ENCODE results near the gene LRP2. TPM values are rescaled to one million over a fixed set of nuclear protein-coding genes. Genes with fewer than 3 reads are reported as not detected.
A peak's percentile ranks its signal among the peaks of the same experiment; 100 is the strongest.

Gene LRP2
- total RNA-seq, 1 donor from 2014 or later: 0.24 TPM

- no peaks in the 10 kb centered on the region for H3K4me1 Mint-ChIP-seq (ENCODE audit: unreplicated experiment)
- no peak overlapping the region for H3K27ac Mint-ChIP-seq (ENCODE audit: unreplicated experiment)
- no peaks in the 10 kb centered on the region for H3K9me3 Mint-ChIP-seq (ENCODE audit: unreplicated experiment)
- H3K4me3 Mint-ChIP-seq (ENCODE audit: unreplicated experiment): no peak overlapping the region
- DNase-seq (ENCODE audit: extremely low spot score, unreplicated experiment): no peak
- H3K36me3 Mint-ChIP-seq (ENCODE audit: unreplicated experiment): no peaks in the 10 kb centered on the region
- peaks cover 16% of the 10 kb centered on the region for H3K27me3 Mint-ChIP-seq (ENCODE audit: unreplicated experiment)
- TF ChIP-seq CTCF (IDR thresholded peaks at IDR 0.05): no peak
These were observed 255.5 kb downstream of the LRP2 start for GRCh38 chr2:169106563-169107545.

DNA sequence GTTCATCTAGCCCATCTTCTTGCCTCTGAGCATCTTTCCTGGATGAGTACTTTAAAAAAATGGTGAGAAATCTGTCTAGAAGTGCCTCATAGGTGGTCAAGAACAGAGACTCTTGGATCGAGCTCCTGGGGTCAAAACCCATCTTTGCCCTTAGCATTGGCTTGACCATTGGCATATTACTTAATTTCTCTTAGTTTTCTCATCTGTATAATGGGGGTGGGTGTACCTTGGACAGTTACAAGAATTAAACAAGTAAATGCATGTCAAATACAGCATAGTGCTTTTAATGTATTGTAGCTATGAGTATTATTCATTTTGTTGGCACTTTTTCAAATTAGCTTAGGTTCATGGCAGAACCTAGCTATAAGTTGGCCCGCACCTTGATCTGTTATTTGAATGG, 256.2 kb downstream of the LRP2 start:
- Mint-ChIP-seq H3K27ac (ENCODE audit: unreplicated experiment) (no peak overlapping the region), H3K27me3 (ENCODE audit: unreplicated experiment) (peaks cover 16% of the 10 kb centered on the region), H3K4me1 (ENCODE audit: unreplicated experiment) (no peaks in the 10 kb centered on the region), H3K4me3 (ENCODE audit: unreplicated experiment) (no peak overlapping the region), H3K9me3 (ENCODE audit: unreplicated experiment) (no peaks in the 10 kb centered on the region), H3K36me3 (ENCODE audit: unreplicated experiment) (no peaks in the 10 kb centered on the region)
- TF ChIP-seq CTCF (IDR thresholded peaks at IDR 0.05): no peak
- DNase-seq (ENCODE audit: extremely low spot score, unreplicated experiment): no peak

- no peak overlapping the region for H3K4me3 Mint-ChIP-seq (ENCODE audit: unreplicated experiment)
- DNase-seq (ENCODE audit: extremely low spot score, unreplicated experiment): no peak
- H3K36me3 Mint-ChIP-seq (ENCODE audit: unreplicated experiment): no peaks in the 10 kb centered on the region
- H3K4me1 Mint-ChIP-seq (ENCODE audit: unreplicated experiment): no peaks in the 10 kb centered on the region
- no peaks in the 10 kb centered on the region for H3K9me3 Mint-ChIP-seq (ENCODE audit: unreplicated experiment)
- TF ChIP-seq CTCF (IDR thresholded peaks at IDR 0.05): no peak
- no peak overlapping the region for H3K27ac Mint-ChIP-seq (ENCODE audit: unreplicated experiment)
- H3K27me3 Mint-ChIP-seq (ENCODE audit: unreplicated experiment): peaks cover 16% of the 10 kb centered on the region
These were observed 256.9 kb downstream of the LRP2 start for GRCh38 chr2:169105476-169105875.

DNA sequence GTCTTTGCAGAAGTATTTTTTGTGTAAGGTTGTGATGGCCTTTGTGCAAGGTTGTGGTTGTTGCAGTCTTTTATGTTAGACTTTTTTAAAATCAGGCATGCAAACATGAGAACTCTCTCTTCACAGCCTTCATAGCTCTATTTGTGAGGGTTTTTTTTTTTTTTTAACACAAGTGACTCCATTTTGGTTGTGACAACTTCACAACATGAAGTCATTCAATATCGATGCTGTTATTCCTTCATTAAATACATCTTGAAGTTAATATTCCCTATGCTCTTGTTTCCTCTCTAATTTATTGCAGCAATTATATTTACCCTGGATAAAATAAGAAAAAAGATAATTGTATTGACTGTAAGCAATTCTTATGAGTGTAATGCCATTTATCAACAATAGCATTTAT, 257.5 kb downstream of the LRP2 start:
- Mint-ChIP-seq H3K9me3 (ENCODE audit: unreplicated experiment) (no peaks in the 10 kb centered on the region), H3K27ac (ENCODE audit: unreplicated experiment) (no peak overlapping the region), H3K36me3 (ENCODE audit: unreplicated experiment) (no peaks in the 10 kb centered on the region), H3K27me3 (ENCODE audit: unreplicated experiment) (peaks cover 16% of the 10 kb centered on the region), H3K4me1 (ENCODE audit: unreplicated experiment) (no peaks in the 10 kb centered on the region), H3K4me3 (ENCODE audit: unreplicated experiment) (no peak overlapping the region)
- no peak for TF ChIP-seq CTCF (IDR thresholded peaks at IDR 0.05)
- no peak for DNase-seq (ENCODE audit: extremely low spot score, unreplicated experiment)

DNA sequence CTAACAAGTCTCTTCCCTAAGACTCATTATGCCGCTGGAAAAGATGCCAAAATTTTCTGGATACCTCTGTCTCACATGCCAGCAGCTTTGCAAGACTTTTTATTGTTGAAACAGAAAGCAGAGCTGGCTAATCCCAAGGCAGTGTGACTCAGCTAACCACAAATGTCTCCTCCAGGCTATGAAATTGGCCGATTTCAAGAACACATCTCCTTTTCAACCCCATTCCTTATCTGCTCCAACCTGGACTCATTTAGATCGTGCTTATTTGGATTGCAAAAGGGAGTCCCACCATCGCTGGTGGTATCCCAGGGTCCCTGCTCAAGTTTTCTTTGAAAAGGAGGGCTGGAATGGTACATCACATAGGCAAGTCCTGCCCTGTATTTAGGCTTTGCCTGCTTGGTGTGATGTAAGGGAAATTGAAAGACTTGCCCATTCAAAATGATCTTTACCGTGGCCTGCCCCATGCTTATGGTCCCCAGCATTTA, 266.7 kb downstream of the LRP2 start:
- H3K4me3 Mint-ChIP-seq (ENCODE audit: unreplicated experiment): peak overlapping the region; percentile 12
- DNase-seq (ENCODE audit: extremely low spot score, unreplicated experiment): no peak
- H3K27ac Mint-ChIP-seq (ENCODE audit: unreplicated experiment): no peak overlapping the region
- H3K27me3 Mint-ChIP-seq (ENCODE audit: unreplicated experiment): peaks cover 13% of the 10 kb centered on the region
- no peak for TF ChIP-seq CTCF (IDR thresholded peaks at IDR 0.05)
- peaks cover 14% of the 10 kb centered on the region for H3K4me1 Mint-ChIP-seq (ENCODE audit: unreplicated experiment)
- H3K36me3 Mint-ChIP-seq (ENCODE audit: unreplicated experiment): no peaks in the 10 kb centered on the region
- no peaks in the 10 kb centered on the region for H3K9me3 Mint-ChIP-seq (ENCODE audit: unreplicated experiment)
